GM21447 (cell line): ENCODE data around the gene UBE3D.
"Not testable (repeated sequence)": the region's sequence is repeated elsewhere in the genome, so short reads cannot be mapped to it uniquely, and the experiment has no call there.

ENCODE experiments used
- ATAC-seq: cut with Tn5 transposase; IDR thresholded peaks from one replicate; pipeline ENCODE4 v1.9.1; 2021; ENCODE audit not compliant: unreplicated experiment

UBE3D gene

DNA sequence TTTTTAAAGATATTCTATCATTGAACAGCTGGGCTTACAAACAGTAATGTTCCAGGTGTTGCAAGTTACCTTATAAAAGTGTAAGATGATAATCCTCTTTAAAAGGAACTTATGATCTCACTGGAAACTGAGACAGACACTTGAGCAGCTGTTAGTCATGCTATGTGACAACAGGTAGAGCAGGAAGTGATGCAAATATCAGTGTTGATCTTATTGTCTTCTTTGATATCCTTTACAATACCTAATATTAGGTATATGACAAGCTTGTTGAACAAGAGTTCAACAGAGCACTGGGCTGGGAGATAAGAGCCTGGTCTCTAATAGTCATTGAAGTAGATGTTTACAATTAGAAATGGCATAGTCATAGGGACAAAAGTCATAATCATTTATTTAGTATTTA lies 150.0 kb downstream of the UBE3D start:
- ATAC-seq, result no peak

- ATAC-seq, result no peak
Measured at GRCh38 chr6:82914511-82914910, 151.1 kb downstream of the UBE3D start.

- ATAC-seq, result no peak
Measured at GRCh38 chr6:82910820-82911219, 154.8 kb downstream of the UBE3D start.

DNA sequence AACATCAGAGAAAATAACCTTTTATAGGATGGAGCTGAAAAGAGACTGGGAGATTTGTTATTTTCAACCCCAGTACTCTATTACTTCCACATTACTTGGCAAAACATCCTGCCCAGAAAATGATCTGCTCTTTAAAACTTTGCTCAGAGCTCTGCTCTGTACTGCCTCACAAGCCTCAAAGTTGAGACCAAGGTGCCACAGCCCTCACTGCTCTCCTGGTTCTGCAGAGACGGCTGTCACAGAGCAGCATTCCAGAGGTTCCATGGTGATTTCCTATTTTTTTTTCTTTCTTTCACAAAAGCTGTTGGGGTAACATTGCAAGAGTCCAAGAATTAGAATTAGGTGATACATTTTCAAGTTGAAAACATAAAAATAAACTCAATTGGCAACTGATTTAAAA lies 155.2 kb downstream of the UBE3D start:
- ATAC-seq, result no peak

GRCh38 chr6:82909551-82909950 lies 156.1 kb downstream of the UBE3D start:
- no peak for ATAC-seq

- no peak for ATAC-seq
Measured at GRCh38 chr6:82908661-82909060, 157.0 kb downstream of the UBE3D start.

GRCh38 chr6:82906951-82907350 lies 158.7 kb downstream of the UBE3D start:
- no peak for ATAC-seq

DNA sequence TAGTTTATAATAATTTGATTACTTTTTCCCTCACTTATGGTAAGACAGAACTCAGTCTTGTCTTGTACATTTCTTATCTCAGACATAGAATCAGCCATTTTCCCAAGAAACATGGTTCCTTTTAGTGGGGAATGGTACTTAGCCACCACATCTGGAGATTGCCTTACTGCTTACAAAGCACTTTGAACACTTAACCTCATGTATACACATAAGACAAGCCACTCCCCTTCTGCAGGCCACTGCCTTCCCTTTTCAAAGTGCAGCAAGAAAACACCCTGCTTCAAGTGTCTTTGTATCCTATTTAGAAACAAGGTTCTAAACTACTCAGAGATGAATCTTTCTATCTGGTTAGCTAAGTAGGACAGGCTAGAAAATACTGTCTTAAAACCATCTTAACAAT lies 159.2 kb downstream of the UBE3D start:
- no peak for ATAC-seq

DNA sequence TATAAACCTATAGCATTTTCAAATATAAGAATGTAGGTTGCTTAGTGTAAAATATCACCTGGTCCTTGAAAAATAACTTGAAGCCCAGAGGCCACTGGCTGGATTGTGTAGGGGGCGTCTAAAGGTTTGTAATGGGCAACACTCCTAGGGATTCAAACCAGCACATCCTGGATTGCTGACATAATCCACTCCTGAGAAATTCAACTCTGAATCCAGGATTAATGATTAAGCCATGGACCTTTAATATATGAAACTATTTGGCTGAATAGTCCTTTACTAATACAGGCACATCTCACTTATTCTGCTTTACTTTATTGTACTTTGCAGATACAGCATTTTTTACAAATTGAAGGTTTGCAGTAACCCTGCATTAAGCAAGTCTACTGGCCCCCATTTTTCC lies 160.8 kb downstream of the UBE3D start:
- ATAC-seq, result no peak

- ATAC-seq, result no peak
Measured at GRCh38 chr6:82904257-82904656, 161.4 kb downstream of the UBE3D start.

DNA sequence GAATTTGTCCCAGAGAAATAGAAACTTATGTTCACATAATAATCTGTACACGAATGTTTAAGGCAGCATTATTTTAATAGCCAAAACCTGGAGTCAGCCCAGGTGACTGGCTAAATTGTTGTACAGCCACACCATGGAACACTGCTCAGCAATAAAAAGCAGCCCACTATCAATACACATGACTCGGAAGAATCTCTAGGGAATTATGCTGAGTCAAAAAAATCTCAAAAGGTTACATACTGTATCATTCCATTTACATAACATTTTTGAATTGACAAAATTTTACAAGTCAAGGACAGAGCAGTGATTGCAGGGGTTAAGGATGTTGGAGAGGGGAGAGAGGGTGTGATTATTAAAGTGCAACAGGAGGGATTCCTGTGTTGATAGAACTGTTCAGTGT lies 163.4 kb downstream of the UBE3D start:
- ATAC-seq, result no peak

GRCh38 chr6:82894653-82895259 lies 170.9 kb downstream of the UBE3D start:
- ATAC-seq, result no peak

DNA sequence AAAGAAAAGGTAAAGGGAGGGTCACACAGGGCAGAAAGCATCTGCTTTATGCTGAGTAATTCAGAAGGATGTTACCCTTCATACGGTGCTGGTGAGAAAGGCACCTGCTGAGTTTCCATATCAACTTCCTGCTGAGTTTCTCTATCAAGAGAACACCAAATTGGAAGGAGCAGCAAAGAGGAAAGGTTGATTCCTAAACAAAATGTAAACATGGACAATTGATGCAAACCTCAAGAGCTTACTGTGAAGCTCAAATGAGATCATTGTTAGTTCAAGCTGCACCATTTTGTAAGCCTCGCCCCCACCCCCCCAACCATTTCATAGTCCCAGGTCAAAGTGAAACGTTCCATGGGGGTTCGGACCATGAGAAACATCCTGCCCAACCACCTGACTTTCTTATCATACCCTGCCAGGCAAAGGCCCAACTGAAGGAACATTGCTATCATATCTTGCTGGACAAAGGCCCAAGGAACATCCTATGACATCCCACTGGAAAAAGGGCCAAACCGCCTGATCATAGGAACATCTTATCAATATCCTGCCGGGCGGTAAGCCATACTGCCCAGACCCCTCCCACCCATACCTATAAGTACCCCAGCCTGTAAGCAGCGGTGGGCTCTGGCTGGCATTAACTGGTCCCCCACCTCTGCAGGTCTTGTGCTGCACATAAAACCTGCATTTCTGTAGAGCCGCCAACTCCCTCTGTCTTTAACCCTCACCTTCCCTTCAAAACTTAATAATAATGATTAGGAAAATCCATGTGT lies 171.6 kb downstream of the UBE3D start:
- ATAC-seq, result no peak

- not testable (repeated sequence) for ATAC-seq
Measured at GRCh38 chr6:82891503-82891902, 174.1 kb downstream of the UBE3D start.

DNA sequence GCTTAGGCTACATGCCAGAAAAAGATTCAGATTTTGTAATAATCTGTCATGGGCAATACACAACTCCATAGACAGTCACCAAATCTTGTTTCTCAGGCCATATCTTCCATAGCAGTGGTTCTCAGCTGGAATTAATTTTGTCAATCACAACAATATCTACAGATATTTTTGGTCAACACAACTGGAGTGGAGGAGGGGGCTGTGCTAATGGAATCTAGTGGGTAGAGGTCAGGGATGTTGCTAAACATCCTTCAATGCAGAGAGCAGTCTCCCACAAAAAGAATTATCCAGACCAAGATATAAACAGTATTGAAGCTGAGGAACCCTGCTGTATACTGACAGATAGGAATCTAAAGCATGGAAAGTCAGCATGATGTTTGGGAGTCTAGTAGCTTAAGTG lies 174.6 kb downstream of the UBE3D start:
- no peak for ATAC-seq

DNA sequence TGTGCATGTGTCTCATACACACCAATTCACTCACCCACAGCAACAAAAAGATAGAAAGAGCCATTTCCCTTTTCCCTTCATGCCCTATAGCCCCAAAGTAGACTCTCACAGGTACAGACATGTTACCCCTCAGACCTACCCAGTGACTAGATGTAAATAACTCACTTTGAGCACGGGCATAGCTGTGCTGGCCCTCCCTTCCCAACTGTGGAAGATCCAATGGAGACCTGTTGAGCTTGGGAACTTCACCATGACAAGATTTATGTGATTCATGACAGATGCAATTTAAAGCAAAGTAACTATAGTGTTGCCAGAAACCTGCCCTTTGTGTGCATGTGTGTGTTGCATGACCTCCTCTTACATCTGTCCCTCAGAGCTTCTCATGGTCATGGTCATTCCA lies 175.4 kb downstream of the UBE3D start:
- no peak for ATAC-seq

DNA sequence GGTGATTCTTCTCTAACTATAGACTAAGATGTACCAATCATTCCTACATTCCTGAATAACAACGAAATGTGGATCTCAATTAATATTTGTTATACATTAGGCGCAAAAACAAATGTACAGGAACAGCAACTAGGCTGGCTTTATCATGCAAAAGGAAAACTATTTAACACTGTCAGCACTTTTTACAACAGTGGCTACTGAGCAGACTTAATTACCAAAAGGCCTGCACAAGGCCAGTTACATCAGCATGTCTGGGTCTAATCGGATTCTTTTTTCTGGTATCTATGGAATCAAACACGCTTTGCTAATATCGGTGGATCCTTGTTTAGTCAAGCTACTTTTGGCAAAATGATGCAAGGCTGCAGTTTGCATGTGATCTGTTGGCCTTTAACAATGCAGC lies 176.5 kb downstream of the UBE3D start:
- no peak for ATAC-seq

GRCh38 chr6:82882363-82883023 lies 183.1 kb downstream of the UBE3D start:
- no peak for ATAC-seq

DNA sequence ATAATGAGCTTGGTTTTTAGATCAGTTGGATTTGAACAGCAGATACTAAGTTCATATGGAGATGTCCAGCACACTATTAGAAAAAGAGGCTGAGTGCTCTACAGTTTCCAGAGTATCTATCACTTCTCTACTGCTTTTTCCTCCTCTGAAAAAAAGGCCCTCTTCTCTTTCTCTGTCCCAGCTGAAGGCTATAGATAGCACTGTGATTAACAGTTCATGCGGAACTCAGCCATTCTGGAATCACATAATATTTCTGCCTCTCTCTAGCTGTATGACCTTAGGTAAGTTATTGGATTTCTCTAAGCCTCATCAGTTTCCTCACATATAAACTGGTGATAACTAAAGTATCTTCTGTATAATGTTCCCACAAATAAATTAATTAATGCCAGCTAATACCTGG lies 184.1 kb downstream of the UBE3D start:
- no peak for ATAC-seq

GRCh38 chr6:82878812-82879211 lies 186.8 kb downstream of the UBE3D start:
- no peak for ATAC-seq

DNA sequence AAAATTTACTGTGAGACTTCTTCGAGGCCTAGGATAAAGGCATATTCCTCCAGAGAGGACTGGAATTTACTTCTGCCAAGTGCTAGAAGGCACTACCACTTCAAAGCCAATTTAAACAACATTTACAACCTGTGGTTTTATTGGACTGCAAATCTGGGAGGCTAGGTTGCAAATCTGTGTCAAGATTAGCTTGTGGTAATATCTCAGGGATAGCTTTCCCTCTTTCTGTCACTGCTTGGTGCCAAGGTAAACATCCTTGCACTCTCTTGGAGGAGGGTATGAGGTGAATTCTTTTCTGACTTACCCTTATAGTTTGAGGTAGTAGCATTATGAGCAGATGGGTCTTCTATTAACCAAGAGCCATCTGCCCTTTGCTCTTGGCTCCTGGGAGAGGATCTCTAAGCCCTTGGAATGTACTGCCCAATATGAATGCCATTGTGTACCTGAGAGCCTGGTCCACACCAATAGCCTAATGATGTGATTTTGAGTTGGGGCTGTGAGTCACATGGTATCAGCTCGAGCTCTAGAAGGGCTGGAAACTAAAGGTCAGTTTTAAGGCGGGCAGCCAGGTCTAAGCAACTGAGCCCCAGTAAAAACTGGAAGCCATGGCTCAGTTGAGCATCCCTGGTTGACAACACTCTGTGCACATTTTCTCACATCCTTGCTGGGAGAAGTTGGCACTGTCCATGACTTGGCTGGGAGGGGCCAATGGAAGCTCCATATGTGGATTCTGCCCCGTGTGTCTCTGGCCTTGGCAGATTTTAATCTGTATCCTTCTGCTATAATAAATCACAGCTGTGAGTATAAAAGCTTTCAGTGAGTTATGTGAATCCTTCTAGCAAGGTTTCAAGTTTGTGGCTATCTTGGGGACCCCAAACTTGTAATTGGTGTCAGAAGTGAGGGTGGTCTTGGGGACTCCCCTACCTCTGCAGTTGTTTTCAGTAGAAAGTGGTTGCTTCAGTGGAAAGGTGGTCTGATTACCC lies 188.1 kb downstream of the UBE3D start:
- ATAC-seq, result no peak
